Prostate gland (tissue), 2 donors: ENCODE data around the gene MRAS. TPM values are rescaled to one million over a fixed set of nuclear protein-coding genes. Genes with fewer than 3 reads are reported as not detected.

Experiments
- DNase-seq: peaks from one replicate; pipeline ENCODE4 v3.0.0-alpha.2; 2019; ENCODE audit warnings: low spot score
- H3K27ac ChIP-seq, 2 donors: fragments of 200-600 bp; sonication (generic); 2 replicates each; pipeline ENCODE4 v1.5.1; 2017 to 2019
- H3K27me3 ChIP-seq: fragments of 200-600 bp; sonication (generic); replicated peaks from 2 replicates; pipeline ENCODE4 v1.5.1; 2019; ENCODE audit not compliant: insufficient read depth
- H3K36me3 ChIP-seq, 2 donors: fragments of 200-600 bp; sonication (generic); 1 replicate in 1 of 2; 2 replicates in 1 of 2; pipeline versions ENCODE4 v1.5.1 to v1.8.1; 2017 to 2019
- H3K4me1 ChIP-seq: fragments of 200-600 bp; sonication (generic); replicated peaks from 2 replicates; pipeline ENCODE4 v1.5.1; 2019
- H3K4me3 ChIP-seq, 2 donors: fragments of 200-600 bp; sonication (generic); 2 replicates each; pipeline ENCODE4 v1.5.1; 2017 to 2019
- H3K9me3 ChIP-seq: fragments of 200-600 bp; sonication (generic); 2 replicates; pipeline ENCODE4 v1.5.1; 2017
- CTCF ChIP-seq, 4 experiments: fragments of 200-600 bp in 2 of 4; fragments of 450-650 bp in 2 of 4; sonication (generic) in 2 of 4; IDR thresholded peaks; 1 replicate in 3 of 4; 2 replicates in 1 of 4; pipeline ENCODE4 v1.5.1; 2016 to 2019; ENCODE audit warnings: antibody characterized with exemption in 4 of 4, mild to moderate bottlenecking in 2 of 4, moderate library complexity in 2 of 4
- POLR2A ChIP-seq: fragments of 450-650 bp; IDR thresholded peaks from one replicate; pipeline ENCODE4 v1.6.1; 2016; ENCODE audit warnings: antibody characterized with exemption, mild to moderate bottlenecking
- POLR2AphosphoS5 ChIP-seq: sonication (generic); formaldehyde crosslinking; IDR thresholded peaks from one replicate; pipeline ENCODE4 v1.6.1; 2017; ENCODE audit warnings: antibody characterized with exemption
- WGBS: methylation state at CpG from one replicate; pipeline ENCODE4 v1.1.5; 2018; 5-methylcytosine and 5-hydroxymethylcytosine counted together
- intact Hi-C: fragments of 100-400 bp; cut with DNase I; formaldehyde crosslinking; loops from one replicate; pipeline ENCODE4 v1.14.2; 2022
- total RNA-seq, 2 donors: library from RNA; depleted of rRNA; stranded (reverse); fragments of >200 nt; gene quantifications; one replicate each; pipeline ENCODE4 v1.1.0, GENCODE V29; 2016

MRAS gene
- total RNA-seq, 2 donors from 2014 or later = 8.7 to 25.3 TPM

- Histone ChIP-seq H3K27ac (no peak overlapping the region), H3K4me3 (no peak overlapping the region), H3K27me3 (no peaks in the 10 kb centered on the region), H3K36me3 (no peaks in the 10 kb centered on the region), H3K9me3 (no peaks in the 10 kb centered on the region), H3K4me1 (no peaks in the 10 kb centered on the region)
- DNase-seq = no peak
- no peak for TF ChIP-seq POLR2A
- TF ChIP-seq CTCF (IDR thresholded peaks at IDR 0.05) = no peak
- no peak for TF ChIP-seq POLR2AphosphoS5
- intact Hi-C loops = loop anchor here (5.0 kb wide), 1 partner anchor 140 kb away; the partner anchor contains the start of gene ARMC8
- WGBS = 88% methylated on average over 12 of the region's 12 CpGs
Measured at GRCh38 chr3:138326866-138327595, 21.3 kb upstream of the MRAS start.

GRCh38 chr3:138327831-138328230, 20.5 kb upstream of the MRAS start:
- 91% methylated on average over 4 of the region's 4 CpGs for WGBS
- H3K4me3 ChIP-seq = no peak overlapping the region
- intact Hi-C loops = loop anchor here (5.0 kb wide), 1 partner anchor 141 kb away; the partner anchor contains the start of gene ARMC8
- no peaks in the 10 kb centered on the region for H3K9me3 ChIP-seq
- no peak for TF ChIP-seq POLR2AphosphoS5
- no peak for TF ChIP-seq POLR2A
- TF ChIP-seq CTCF (IDR thresholded peaks at IDR 0.05) = no peak
- no peaks in the 10 kb centered on the region for H3K4me1 ChIP-seq
- H3K27ac ChIP-seq = no peak overlapping the region
- no peaks in the 10 kb centered on the region for H3K27me3 ChIP-seq
- DNase-seq = no peak
- H3K36me3 ChIP-seq = no peaks in the 10 kb centered on the region

GRCh38 chr3:138328341-138328740, 20.0 kb upstream of the MRAS start:
- H3K9me3 ChIP-seq = no peaks in the 10 kb centered on the region
- H3K27ac ChIP-seq = no peak overlapping the region
- no peak overlapping the region for H3K4me3 ChIP-seq
- H3K36me3 ChIP-seq = no peaks in the 10 kb centered on the region
- no peaks in the 10 kb centered on the region for H3K4me1 ChIP-seq
- intact Hi-C loops = loop anchor here (5.0 kb wide), 1 partner anchor 141 kb away; the partner anchor contains the start of gene ARMC8
- no peak for TF ChIP-seq CTCF (IDR thresholded peaks at IDR 0.05)
- TF ChIP-seq POLR2A = no peak
- no peak for TF ChIP-seq POLR2AphosphoS5
- DNase-seq = no peak
- no peaks in the 10 kb centered on the region for H3K27me3 ChIP-seq
- WGBS = 37% methylated on average over 2 of the region's 2 CpGs

- WGBS = 1% methylated on average over 55 of the region's 62 CpGs
- no peaks in the 10 kb centered on the region for H3K36me3 ChIP-seq
- peak within 1 kb of the TSS; percentile 64 to 78 for H3K27ac ChIP-seq
- no peaks in the 10 kb centered on the region for H3K9me3 ChIP-seq
- no peaks in the 10 kb centered on the region for H3K27me3 ChIP-seq
- no peaks in the 10 kb centered on the region for H3K4me1 ChIP-seq
- H3K4me3 ChIP-seq = peak within 1 kb of the TSS; percentile 45 to 56
- DNase-seq = peak; percentile 86
- TF ChIP-seq POLR2A = peak; percentile 39
- TF ChIP-seq POLR2AphosphoS5 = peak; percentile 65
- TF ChIP-seq CTCF (IDR thresholded peaks at IDR 0.05) = peak in 3 of 4 experiments; percentile 42 to 57 (median 50)
- intact Hi-C loops = loop anchor here (5.0 kb wide), 1 partner anchor 142 kb away; the partner anchor contains the start of gene ARMC8
Measured at GRCh38 chr3:138329127-138329983, 19.0 kb upstream of the MRAS start, which contains the start of gene NME9. NME9 (minus strand) TSS chr3:138329851; CDS start chr3:138329335, 516 bp downstream.
